Neural progenitor cell (in vitro differentiated cells): Measurements from ENCODE around the gene DOLK. TPM values are rescaled to one million over a fixed set of nuclear protein-coding genes. Genes with fewer than 3 reads are reported as not detected.

ENCODE experiments used
- DNase-seq: peaks from one replicate; pipeline ENCODE4 v3.0.0-alpha.2; 2016; ENCODE audit warnings: low spot score
- H2AFZ ChIP-seq: fragments of 200-600 bp; sonication (generic); replicated peaks from 2 replicates; pipeline ENCODE4 v1.6.1; 2016; ENCODE audit warnings: antibody characterized with exemption
- H3F3A ChIP-seq: fragments of 200-600 bp; sonication (generic); 2 replicates; pipeline ENCODE4 v1.6.1; 2016; ENCODE audit warnings: antibody characterized with exemption, low read depth
- H3K27ac ChIP-seq: fragments of 200-600 bp; sonication (generic); 2 replicates; pipeline ENCODE4 v1.5.1; 2016; ENCODE audit warnings: mild to moderate bottlenecking
- H3K27me3 ChIP-seq: fragments of 200-600 bp; sonication (generic); 2 replicates; pipeline ENCODE4 v1.6.1; 2016; ENCODE audit warnings: mild to moderate bottlenecking, moderate library complexity
- H3K36me3 ChIP-seq: fragments of 200-600 bp; sonication (generic); 2 replicates; pipeline ENCODE4 v1.5.1; 2016
- H3K4me1 ChIP-seq: fragments of 200-600 bp; sonication (generic); 2 replicates; pipeline ENCODE4 v1.6.1; 2016; ENCODE audit warnings: mixed run types
- H3K4me2 ChIP-seq: fragments of 200-600 bp; sonication (generic); 2 replicates; pipeline ENCODE4 v1.6.1; 2016
- H3K4me3 ChIP-seq: fragments of 200-600 bp; sonication (generic); 2 replicates; pipeline ENCODE4 v1.5.1; 2016
- H3K79me2 ChIP-seq: fragments of 200-600 bp; sonication (generic); 2 replicates; pipeline ENCODE4 v1.6.1; 2016; ENCODE audit warnings: low read depth
- H3K9ac ChIP-seq: fragments of 200-600 bp; sonication (generic); 2 replicates; pipeline ENCODE4 v1.6.1; 2016
- H3K9me3 ChIP-seq: fragments of 200-600 bp; sonication (generic); 2 replicates; pipeline ENCODE4 v1.5.1; 2016; ENCODE audit warnings: low read depth
- H4K20me1 ChIP-seq: fragments of 200-600 bp; sonication (generic); 2 replicates; pipeline ENCODE4 v1.6.1; 2016; ENCODE audit warnings: low read depth
- H3K27ac Mint-ChIP-seq: 3 replicates; pipeline ENCODE4 v1.8.0; 2021; ENCODE audit warnings: mixed read lengths
- H3K27me3 Mint-ChIP-seq: 2 replicates; pipeline ENCODE4 v1.8.0; 2022; ENCODE audit warnings: low read depth, mild to moderate bottlenecking, inconsistent platforms, moderate library complexity, mixed read lengths; ENCODE audit not compliant: insufficient read depth
- H3K36me3 Mint-ChIP-seq: 3 replicates; pipeline ENCODE4 v1.8.0; 2021; ENCODE audit warnings: mixed read lengths
- H3K4me1 Mint-ChIP-seq: 3 replicates; pipeline ENCODE4 v1.8.0; 2021; ENCODE audit warnings: mixed read lengths
- H3K4me3 Mint-ChIP-seq: 3 replicates; pipeline ENCODE4 v1.8.0; 2021; ENCODE audit warnings: mild to moderate bottlenecking, moderate library complexity, mixed read lengths
- H3K9me3 Mint-ChIP-seq: 3 replicates; pipeline ENCODE4 v1.8.0; 2020; ENCODE audit warnings: mixed read lengths
- EZH2 ChIP-seq: fragments of 200-600 bp; sonication (generic); IDR thresholded peaks from 2 replicates; pipeline ENCODE4 v1.6.1; 2017; ENCODE audit warnings: antibody characterized with exemption, mild to moderate bottlenecking, moderate library complexity
- EZH2phosphoT487 ChIP-seq: fragments of 200-600 bp; sonication (generic); IDR thresholded peaks from 2 replicates; pipeline ENCODE4 v1.6.1; 2017; ENCODE audit warnings: antibody characterized with exemption
- total RNA-seq: library from RNA; depleted of rRNA; stranded (reverse); fragments of >200 nt; gene quantifications from 2 replicates; pipeline ENCODE4 v1.2.3, GENCODE V29; 2015; ENCODE audit warnings: low replicate concordance
- TF ChIP-seq, protein P1 (sequence below): fragments of 200-600 bp; sonication (generic); IDR thresholded peaks from 2 replicates; pipeline ENCODE4 v1.5.1; 2017; ENCODE audit warnings: antibody characterized with exemption, mild to moderate bottlenecking

Gene DOLK
- total RNA-seq, 1 donor from 2014 or later: 8.2 TPM

GRCh38 chr9:128919402-128920089 lies 27.9 kb downstream of the DOLK start:
- Mint-ChIP-seq H3K9me3 (no peaks in the 10 kb centered on the region), H3K4me3 (no peak overlapping the region), H3K27ac (no peak overlapping the region), H3K27me3 (peaks cover 6% of the 10 kb centered on the region), H3K36me3 (peaks cover 12% of the 10 kb centered on the region), H3K4me1 (peaks cover 19% of the 10 kb centered on the region)
- TF ChIP-seq EZH2phosphoT487 (no peak), EZH2 (no peak)
- TF ChIP-seq, protein P1, sequence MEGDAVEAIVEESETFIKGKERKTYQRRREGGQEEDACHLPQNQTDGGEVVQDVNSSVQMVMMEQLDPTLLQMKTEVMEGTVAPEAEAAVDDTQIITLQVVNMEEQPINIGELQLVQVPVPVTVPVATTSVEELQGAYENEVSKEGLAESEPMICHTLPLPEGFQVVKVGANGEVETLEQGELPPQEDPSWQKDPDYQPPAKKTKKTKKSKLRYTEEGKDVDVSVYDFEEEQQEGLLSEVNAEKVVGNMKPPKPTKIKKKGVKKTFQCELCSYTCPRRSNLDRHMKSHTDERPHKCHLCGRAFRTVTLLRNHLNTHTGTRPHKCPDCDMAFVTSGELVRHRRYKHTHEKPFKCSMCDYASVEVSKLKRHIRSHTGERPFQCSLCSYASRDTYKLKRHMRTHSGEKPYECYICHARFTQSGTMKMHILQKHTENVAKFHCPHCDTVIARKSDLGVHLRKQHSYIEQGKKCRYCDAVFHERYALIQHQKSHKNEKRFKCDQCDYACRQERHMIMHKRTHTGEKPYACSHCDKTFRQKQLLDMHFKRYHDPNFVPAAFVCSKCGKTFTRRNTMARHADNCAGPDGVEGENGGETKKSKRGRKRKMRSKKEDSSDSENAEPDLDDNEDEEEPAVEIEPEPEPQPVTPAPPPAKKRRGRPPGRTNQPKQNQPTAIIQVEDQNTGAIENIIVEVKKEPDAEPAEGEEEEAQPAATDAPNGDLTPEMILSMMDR: no peak
- no peaks in the 10 kb centered on the region for H3K36me3 ChIP-seq
- H4K20me1 ChIP-seq: peaks cover 3% of the 10 kb centered on the region
- H3K4me3 ChIP-seq: no peak overlapping the region
- H3K9me3 ChIP-seq: no peaks in the 10 kb centered on the region
- DNase-seq: no peak
- H3K4me2 ChIP-seq: no peak overlapping the region
- no peak overlapping the region for H3K27ac ChIP-seq
- H2AFZ ChIP-seq: no peak overlapping the region
- peaks cover 8% of the 10 kb centered on the region for H3K4me1 ChIP-seq
- H3K79me2 ChIP-seq: peaks cover 5% of the 10 kb centered on the region
- H3K27me3 ChIP-seq: no peaks in the 10 kb centered on the region
- H3K9ac ChIP-seq: no peak overlapping the region
- H3F3A ChIP-seq: peaks cover 26% of the 10 kb centered on the region

DNA sequence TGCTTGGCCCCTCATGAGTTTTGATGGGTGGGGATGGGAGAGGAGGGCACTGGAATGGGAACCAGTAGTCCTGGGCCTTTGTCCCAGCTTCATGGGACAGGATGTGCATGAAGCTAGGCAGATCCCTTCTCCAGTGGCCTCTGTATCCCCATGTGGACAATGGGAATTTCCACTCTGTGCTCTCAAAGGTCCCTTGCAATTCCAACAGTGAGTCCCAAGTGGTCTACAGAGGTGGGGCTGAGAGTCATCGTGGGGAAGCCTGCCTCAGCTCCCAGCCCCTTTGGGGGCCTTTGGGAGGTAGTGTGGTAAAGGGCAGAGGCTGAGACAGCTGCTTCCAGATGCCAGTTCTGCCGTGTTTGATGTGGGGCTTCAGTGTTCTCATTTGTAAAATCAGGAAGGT lies 28.5 kb downstream of the DOLK start:
- Histone ChIP-seq H3K4me1 (peaks cover 8% of the 10 kb centered on the region), H3F3A (peaks cover 26% of the 10 kb centered on the region), H3K79me2 (peaks cover 6% of the 10 kb centered on the region), H3K4me2 (no peak overlapping the region), H3K9ac (no peak overlapping the region), H2AFZ (no peak overlapping the region), H3K27me3 (no peaks in the 10 kb centered on the region), H3K9me3 (no peaks in the 10 kb centered on the region), H3K27ac (no peak overlapping the region), H4K20me1 (peaks cover 3% of the 10 kb centered on the region), H3K4me3 (no peak overlapping the region), H3K36me3 (no peaks in the 10 kb centered on the region)
- H3K27me3 Mint-ChIP-seq: peaks cover 6% of the 10 kb centered on the region
- H3K4me3 Mint-ChIP-seq: no peak overlapping the region
- H3K27ac Mint-ChIP-seq: no peak overlapping the region
- DNase-seq: no peak
- peaks cover 12% of the 10 kb centered on the region for H3K36me3 Mint-ChIP-seq
- peaks cover 19% of the 10 kb centered on the region for H3K4me1 Mint-ChIP-seq
- no peaks in the 10 kb centered on the region for H3K9me3 Mint-ChIP-seq
- TF ChIP-seq EZH2phosphoT487 (no peak), EZH2 (no peak)
- TF ChIP-seq, protein P1: no peak

DNA sequence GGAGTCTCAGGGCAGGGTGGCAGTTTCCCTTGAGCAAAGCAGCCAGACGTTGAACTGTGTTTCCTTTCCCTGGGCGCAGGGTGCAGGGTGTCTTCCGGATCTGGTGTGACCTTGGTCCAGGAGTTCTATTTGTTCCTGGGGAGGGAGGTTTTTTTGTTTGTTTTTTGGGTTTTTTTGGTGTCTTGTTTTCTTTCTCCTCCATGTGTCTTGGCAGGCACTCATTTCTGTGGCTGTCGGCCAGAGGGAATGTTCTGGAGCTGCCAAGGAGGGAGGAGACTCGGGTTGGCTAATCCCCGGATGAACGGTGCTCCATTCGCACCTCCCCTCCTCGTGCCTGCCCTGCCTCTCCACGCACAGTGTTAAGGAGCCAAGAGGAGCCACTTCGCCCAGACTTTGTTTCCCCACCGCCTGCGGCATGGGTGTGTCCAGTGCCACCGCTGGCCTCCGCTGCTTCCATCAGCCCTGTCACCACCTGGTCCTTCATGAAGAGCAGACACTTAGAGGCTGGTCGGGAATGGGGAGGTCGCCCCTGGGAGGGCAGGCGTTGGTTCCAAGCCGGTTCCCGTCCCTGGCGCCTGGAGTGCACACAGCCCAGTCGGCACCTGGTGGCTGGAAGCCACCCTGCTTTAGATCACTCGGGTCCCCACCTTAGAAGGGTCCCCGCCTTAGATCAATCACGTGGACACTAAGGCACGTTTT lies 30.1 kb downstream of the DOLK start:
- no peak overlapping the region for H3K27ac ChIP-seq

More for the DNA sequence above, 30.1 kb downstream of the DOLK start:
- Mint-ChIP-seq H3K27ac (no peak overlapping the region), H3K9me3 (no peaks in the 10 kb centered on the region), H3K36me3 (peaks cover 16% of the 10 kb centered on the region), H3K27me3 (peaks cover 6% of the 10 kb centered on the region), H3K4me3 (no peak overlapping the region), H3K4me1 (peaks cover 25% of the 10 kb centered on the region)
- no peak overlapping the region for H3K9ac ChIP-seq
- H2AFZ ChIP-seq: no peak overlapping the region
- H3K27me3 ChIP-seq: no peaks in the 10 kb centered on the region
- H3K4me1 ChIP-seq: peaks cover 11% of the 10 kb centered on the region
- no peak for DNase-seq
- no peaks in the 10 kb centered on the region for H3K36me3 ChIP-seq
- H3F3A ChIP-seq: peaks cover 18% of the 10 kb centered on the region
- TF ChIP-seq EZH2phosphoT487 (no peak), EZH2 (no peak)
- TF ChIP-seq, protein P1: no peak
- no peak overlapping the region for H3K4me2 ChIP-seq
- peaks cover 11% of the 10 kb centered on the region for H3K79me2 ChIP-seq
- H3K4me3 ChIP-seq: no peak overlapping the region
- no peaks in the 10 kb centered on the region for H3K9me3 ChIP-seq
- H4K20me1 ChIP-seq: peaks cover 7% of the 10 kb centered on the region
